ENCODE data around the gene PCDHGC5.

Gene PCDHGC5

GRCh38 chr5:141513627-141514329 is 24.9 kb downstream of the PCDHGC5 start:
- DNase-seq, result peak; percentile 2 to 24

DNA sequence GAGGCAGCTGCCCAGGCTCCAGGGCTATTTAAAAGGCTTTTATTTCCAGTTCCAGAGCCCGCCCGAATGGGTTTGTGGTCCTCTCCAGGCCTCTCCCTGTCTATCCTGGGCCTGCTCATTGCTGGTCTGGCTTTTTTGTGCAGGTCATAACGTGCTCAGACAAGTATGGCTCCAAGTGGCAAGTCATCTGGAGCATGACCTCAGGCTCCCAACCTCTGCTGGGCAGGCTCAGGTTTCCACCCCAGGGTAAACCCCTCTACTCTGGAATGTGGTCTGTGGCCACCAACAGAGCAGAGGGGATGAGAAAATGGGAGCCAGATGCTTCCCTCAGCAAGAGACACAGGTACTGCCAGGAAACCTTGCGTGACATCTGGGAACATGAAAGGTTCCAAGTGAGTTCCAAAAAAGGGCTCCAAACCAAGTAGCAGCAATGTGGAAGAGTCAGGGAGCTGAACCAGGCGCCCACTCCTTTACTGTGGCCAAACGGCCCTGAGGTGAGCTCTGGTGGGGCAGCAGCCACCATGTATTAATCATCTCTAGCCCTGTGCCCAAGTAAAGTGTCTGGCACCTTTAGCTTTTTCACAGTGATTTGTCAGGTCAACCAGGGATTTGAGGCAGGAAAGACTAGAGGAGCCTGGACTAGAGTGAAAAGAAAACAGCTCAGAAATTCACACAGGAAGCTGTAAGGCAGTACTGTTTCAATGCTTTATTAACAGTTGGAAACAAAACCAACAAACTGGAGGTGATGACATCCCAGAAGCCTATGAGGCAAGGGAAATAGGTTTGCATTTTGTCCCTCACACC is 25.7 kb downstream of the PCDHGC5 start:
- no peak for DNase-seq

DNA sequence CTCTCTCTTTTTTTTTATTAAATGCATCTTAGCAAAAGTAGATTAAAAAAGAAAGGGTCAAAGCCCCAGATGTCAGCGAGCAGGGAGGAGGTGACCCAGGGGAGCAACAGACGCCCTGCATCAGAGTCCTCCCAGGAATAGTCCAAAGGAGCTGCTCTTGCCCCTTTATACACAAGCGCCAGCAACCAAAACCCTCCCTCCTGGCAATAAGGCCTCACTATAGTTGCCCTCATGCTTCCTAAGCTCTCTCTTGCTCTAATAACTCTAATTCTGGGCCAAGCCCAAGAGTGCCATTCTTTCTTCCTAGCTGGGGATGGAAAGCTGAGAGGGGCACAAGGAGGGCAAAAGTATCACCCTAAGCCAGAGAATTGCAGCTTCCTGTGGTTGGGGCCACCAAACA is 26.3 kb downstream of the PCDHGC5 start:
- DNase-seq, result no peak

DNA sequence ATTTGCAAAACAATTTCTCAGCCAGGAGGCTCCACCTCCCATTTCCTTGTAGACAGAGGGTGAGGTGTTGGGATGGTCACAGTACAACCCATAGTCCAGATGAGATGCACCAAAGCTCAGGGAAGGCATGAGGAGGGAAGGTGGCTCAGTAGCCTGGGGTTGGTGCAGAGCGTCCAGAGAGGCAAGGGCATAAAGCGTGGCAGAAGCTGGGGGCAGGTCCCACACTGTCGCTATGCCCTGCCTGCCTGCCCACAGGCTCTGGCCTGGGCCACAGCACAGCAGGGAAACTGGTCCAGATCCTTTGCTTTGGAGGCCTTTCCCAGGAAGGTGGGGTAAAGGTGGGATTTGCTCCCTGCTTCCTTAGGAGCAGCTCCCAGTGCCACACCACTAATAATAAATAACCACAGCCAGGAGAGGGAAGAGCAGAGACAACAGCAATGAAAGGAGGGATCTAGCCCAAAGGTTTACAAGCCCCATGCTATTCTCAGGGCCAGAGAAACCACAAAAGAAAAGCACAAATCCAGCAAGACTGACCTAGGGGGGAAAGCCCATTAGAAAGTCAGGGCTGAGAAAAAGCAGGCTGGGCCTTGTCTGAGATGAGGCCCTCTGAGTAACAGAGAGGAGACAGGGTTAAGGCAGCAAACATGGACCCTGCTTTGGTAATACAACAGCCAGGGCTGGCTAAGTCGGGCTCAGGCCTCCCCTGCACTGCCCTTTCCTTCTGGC is 27.2 kb downstream of the PCDHGC5 start:
- DNase-seq, result no peak

DNA sequence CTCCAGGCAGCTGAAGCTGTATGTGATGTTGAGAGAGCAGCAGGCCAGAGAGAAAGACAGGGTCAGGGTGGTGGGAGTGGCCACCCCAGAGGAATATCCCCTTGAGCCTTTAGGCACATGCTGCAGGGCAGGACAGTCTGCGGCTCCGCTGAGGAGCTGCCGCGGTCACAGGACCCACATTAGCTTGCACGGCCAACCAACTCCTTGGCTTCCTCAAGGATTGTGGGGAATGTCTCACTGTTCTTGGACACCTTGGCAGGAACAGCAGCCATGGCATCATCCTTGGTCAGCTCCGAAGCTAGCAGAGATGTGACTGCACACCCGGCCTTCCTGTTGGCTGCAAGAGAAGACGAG is 27.8 kb downstream of the PCDHGC5 start:
- no peak for DNase-seq

GRCh38 chr5:141517312-141517711 is 28.4 kb downstream of the PCDHGC5 start:
- DNase-seq, result no peak

GRCh38 chr5:141517880-141518617 is 29.2 kb downstream of the PCDHGC5 start:
- no peak for DNase-seq

DNA sequence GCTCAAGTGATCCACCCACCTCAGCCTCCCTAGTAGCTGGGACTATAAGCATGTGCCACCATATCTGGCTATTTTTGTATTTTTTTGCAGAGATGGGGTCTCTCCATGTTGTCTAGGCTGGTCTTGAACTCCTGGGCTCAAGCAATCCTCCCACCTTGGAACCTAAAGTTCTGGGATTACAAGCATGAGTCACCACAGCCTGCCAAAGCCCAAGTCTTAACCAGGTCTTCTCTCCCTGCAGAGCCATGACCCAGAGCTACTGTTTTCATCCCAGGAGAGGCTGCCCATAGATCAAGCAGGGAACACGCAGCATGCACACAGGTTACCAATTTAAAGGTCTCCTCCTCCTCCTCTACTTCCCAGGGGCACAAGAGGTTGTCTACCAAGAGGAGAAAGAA is 29.7 kb downstream of the PCDHGC5 start:
- no peak for DNase-seq

DNA sequence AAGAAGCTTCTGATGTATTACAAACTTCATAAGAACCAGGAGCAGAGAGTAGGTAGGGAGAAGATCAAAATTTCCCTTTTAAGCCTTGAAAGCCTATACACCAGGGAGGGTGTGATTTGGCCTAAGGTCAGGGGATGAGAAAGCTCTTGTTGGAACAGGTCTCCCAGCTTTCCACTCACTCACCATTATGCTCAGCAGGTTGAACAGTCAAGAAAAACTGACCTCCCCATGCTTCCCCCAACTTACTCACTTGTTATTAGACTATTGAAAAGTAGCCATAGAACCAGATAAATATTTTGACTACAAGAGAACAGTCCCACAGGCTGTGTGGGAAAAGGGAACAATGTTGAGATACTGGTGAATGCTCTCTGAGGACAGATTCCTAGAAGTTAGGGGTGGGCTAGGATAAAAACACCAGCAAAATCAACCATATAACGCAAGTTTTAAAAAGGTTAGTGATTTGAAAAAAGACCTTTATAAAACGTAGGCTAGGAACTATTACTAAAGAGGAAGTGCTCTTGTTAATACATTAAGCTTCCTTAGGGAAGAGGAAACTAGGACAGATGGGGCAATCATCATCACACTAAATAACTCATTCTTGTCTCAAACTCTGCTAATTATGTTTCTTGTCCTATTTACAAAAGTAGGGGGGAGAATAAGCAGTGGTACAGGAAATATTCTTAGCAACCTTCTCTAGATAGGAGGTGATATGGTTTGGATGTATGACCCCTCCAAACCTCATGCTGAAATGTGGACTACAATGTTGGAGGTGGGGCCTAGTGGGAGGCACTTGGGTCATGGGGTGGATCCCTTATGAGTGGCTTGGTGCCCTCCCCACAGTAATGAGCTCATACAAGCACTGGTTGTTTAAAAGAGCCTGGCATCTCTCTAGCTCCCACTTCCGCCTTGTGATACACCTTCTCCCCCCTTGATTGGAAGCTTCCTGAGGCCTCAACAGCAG is 31.0 kb downstream of the PCDHGC5 start:
- no peak for DNase-seq

DNA sequence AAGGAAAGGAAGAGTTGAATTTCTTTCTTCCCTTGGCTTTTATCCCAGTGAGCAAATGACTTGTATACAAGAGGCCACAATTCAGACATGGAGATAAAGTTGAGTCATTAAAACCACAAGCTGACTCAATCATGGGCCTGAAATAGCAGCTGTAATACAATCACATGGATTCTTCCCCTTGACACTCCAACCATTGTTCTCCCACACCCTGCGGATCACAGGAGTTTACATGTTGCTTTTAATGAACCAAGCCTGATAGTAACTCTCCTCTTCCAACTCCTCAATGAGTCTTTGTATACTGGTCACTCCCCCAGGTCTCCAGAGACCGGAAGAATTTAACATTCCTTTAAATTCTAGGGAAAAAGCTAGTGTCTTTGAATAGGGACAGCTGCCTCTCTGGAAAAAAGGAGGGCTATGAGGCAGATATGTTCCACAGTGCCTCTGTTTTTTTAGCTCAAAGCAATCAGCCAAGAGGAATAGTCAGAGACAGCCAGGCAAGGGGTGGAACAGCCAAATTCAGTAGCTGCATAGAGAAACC is 32.4 kb downstream of the PCDHGC5 start:
- peak; percentile 0 to 1 for DNase-seq

DNA sequence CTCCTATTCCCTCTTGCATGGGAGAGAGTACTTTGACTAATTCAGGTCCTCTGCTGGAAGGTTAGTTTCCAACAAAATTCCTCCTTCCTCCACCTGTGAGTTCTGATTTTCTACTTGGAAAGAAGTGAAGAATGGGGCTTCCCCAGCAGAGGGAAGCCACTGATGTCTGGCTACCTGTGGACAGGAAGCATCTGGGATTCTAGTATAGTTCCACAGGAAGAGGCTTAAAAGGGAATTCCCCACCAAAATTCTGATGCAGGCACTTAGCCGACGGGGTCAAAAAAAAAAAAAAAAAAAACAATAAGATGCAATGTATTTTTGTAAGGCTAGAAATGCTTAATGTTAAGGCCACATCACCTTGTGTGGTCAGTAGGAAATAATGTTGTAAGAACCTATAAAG is 33.4 kb downstream of the PCDHGC5 start:
- no peak for DNase-seq

- no peak for DNase-seq
Observed at GRCh38 chr5:141523991-141524390, 35.1 kb downstream of the PCDHGC5 start.

DNA sequence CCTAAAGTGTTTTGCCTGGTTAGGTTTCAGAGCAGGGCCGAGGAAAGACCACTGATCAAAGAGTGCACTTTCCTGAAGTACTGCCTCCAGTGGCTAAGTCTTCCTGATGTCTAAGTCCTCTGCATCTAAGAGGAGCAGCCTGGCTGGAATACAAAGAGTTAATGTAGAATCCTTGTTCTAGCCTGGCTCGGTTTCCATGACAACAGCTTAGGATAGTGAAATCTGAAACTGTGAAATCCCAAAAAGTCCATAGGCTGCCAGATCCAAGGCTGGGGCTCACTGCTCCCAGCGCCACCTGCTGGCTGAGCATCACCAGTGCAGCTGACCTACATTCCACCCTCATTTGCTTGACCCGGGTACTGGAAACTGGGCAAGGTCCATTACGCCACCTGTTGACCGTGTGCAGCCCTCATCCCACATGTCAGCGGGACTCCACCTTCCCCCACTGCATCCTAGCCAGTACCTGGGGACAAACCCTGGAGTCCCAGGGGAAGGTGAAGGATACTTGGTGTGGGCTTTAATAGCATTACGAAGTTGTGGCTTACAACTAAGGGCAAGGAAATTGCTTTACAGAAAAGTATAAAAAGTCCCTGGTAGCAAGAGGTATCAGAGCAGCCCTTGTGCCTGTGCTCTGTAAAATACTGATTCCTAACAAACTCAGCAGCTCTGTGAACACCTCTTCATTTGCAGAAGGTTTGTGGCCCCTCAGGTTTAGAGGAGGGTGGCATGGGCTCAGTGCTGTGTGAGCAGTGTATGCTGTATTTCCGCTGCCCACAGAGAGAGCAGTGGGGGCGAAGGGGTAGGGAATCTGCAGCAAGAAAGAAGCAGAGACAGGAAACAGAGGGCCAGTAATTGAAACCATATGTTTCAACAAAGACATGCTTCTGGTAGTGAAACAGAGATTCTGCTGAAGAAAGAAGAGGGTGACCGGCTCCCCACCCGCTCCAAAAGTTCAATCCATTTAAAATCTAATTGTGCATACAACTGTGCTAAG is 36.0 kb downstream of the PCDHGC5 start:
- DNase-seq, result peak; percentile 71 to 73

GRCh38 chr5:141525653-141526052 is 36.8 kb downstream of the PCDHGC5 start:
- no peak for DNase-seq

GRCh38 chr5:141527426-141527825 is 38.5 kb downstream of the PCDHGC5 start:
- no peak for DNase-seq

DNA sequence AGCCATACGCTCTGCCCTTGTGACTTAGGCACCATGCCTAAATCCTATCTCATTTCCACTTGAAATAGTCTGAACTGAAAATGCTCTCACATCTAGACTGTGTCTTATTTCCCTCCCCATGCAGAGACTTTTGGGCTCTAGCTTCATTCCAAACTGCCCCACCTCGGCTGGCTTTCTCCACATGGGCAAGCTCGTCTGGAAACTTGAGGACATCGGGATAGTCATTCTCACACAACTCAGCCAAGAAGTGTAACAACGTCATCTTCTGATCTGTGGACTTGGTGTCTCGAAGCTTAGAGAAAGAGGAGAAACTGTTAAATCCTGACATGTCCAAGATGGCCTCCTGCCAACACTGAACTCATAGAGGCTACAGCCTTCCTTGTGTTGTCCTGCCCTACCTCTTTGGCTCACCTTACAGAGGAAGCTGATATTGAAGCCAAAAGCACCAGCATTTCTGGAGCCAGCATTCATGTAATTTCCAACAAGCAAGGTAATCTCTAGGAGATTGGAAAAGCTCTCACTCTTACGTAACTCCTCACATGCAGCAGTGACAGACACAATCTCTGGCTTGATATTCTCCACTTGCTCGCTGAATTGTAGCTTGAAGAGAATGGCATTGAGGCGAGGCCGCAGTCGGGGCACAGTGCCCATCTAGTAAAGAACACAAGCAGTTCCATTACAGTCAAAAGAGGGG is 39.6 kb downstream of the PCDHGC5 start:
- DNase-seq, result no peak

GRCh38 chr5:141529002-141529401 is 40.1 kb downstream of the PCDHGC5 start:
- DNase-seq, result no peak

- no peak for DNase-seq
Observed at GRCh38 chr5:141529873-141530272, 41.0 kb downstream of the PCDHGC5 start.

GRCh38 chr5:141532726-141533125 is 43.8 kb downstream of the PCDHGC5 start:
- no peak for DNase-seq

DNA sequence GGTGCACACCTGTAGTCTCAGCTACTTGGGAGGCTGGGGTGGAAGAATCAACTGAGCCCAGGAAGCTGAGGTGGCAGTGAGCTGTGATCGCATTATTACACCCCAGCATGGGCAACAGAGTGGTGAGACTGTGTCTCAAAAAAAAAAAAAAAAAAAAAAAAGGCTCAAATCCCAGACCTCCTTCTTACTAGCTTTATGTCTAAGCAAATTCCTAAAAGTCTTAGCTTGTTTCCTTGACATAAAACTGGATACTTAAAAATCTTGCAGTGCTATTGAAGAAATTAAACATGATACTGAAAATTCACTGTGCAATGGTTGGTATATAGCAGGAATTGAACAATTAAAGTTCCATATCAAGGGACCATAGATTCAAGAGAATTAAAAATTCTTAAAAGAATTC is 45.0 kb downstream of the PCDHGC5 start:
- DNase-seq, result no peak
